Sigmoid colon (tissue), 4 donors: ENCODE data around the gene DKC1.

Experiments
- CTCF ChIP-seq, 4 experiments: fragments of 450-650 bp in 3 of 4; fragments of 200-600 bp in 1 of 4; IDR thresholded peaks; one replicate each; pipeline ENCODE4 v1.5.1; 2016 to 2019; ENCODE audit warnings: antibody characterized with exemption in 4 of 4, mild to moderate bottlenecking in 3 of 4, moderate library complexity in 2 of 4
- EP300 ChIP-seq, 4 donors: sonication (generic); formaldehyde crosslinking; IDR thresholded peaks; one replicate each; pipeline ENCODE4 v1.6.1; 2017; ENCODE audit warnings: antibody characterized with exemption in 4 of 4
- POLR2AphosphoS5 ChIP-seq, 4 donors: sonication (generic); formaldehyde crosslinking; IDR thresholded peaks; one replicate each; pipeline ENCODE4 v1.6.1; 2017; ENCODE audit warnings: antibody characterized with exemption in 4 of 4

- TF ChIP-seq CTCF (IDR thresholded peaks at IDR 0.05) (no peak), POLR2AphosphoS5 (IDR thresholded peaks at IDR 0.05) (peak in 1 of 4 donors; percentile 21), EP300 (IDR thresholded peaks at IDR 0.05) (no peak)
Measured at GRCh38 chrX:154750301-154751202, 12.1 kb upstream of the DKC1 start, which contains the start of gene GAB3.
